GM12878 (cell line): ENCODE data around the gene CDH4. TPM values are rescaled to one million over a fixed set of nuclear protein-coding genes. Genes with fewer than 3 reads are reported as not detected.

Source experiments
- EP300 ChIP-seq, 2 experiments: fragments of 150-350 bp in 1 of 2; IDR thresholded peaks; 2 replicates each; pipeline ENCODE4 v1.6.1; 2011 to 2012; ENCODE audit warnings: low read depth in 2 of 2, low read length in 2 of 2, borderline replicate concordance in 1 of 2, improper control_type of control experiment in 1 of 2, inconsistent platforms in 1 of 2; ENCODE audit not compliant: control insufficient read depth in 1 of 2
- HSF1 ChIP-seq: fragments of 150-350 bp; IDR thresholded peaks from 2 replicates; pipeline ENCODE4 v1.6.1; 2014; ENCODE audit warnings: mild to moderate bottlenecking, low read depth, low read length
- IKZF2 ChIP-seq, 2 experiments: fragments of 450-650 bp; IDR thresholded peaks; 2 replicates each; pipeline ENCODE4 v1.6.1; 2017; ENCODE audit warnings: mild to moderate bottlenecking in 2 of 2, moderate library complexity in 2 of 2
- NBN ChIP-seq: fragments of 450-650 bp; IDR thresholded peaks from 2 replicates; pipeline ENCODE4 v1.6.1; 2016
- PML ChIP-seq: IDR thresholded peaks from 2 replicates; pipeline ENCODE4 v1.6.1; 2012; ENCODE audit warnings: low read length, inconsistent platforms
- SMARCA5 ChIP-seq: fragments of 450-650 bp; IDR thresholded peaks from 2 replicates; pipeline ENCODE4 v1.6.1; 2017; ENCODE audit warnings: mild to moderate bottlenecking
- SUZ12 ChIP-seq: fragments of 200-600 bp; sonication (generic); IDR thresholded peaks from one replicate; pipeline ENCODE4 v1.6.1; 2018; ENCODE audit warnings: antibody characterized with exemption, mild to moderate bottlenecking; ENCODE audit not compliant: unreplicated experiment
- ZBTB40 ChIP-seq: fragments of 450-650 bp; IDR thresholded peaks from 2 replicates; pipeline ENCODE4 v1.6.1; 2016; ENCODE audit warnings: mild to moderate bottlenecking, moderate library complexity, borderline replicate concordance
- ZNF384 ChIP-seq: IDR thresholded peaks from 2 replicates; pipeline ENCODE4 v1.6.1; 2012; ENCODE audit warnings: low read depth, mild to moderate bottlenecking, low read length, improper control_type of control experiment, borderline replicate concordance
- polyA plus RNA-seq, 11 experiments: library from polyadenylated mRNA; depleted of rRNA in 4 of 11; unstranded in 6 of 11; stranded (reverse) in 5 of 11; fragments of >200 nt; fragmentation: Nextera tagmentation in 4 of 11; fragmentation: Illumina TruSeq in 1 of 11; extraction: Ambion mirVana in 4 of 11; extraction: Trizol in 1 of 11; gene quantifications; 1 replicate in 1 of 11; 2 replicates in 10 of 11; pipeline versions ENCODE4 v1.2.1 to v1.2.3, GENCODE V29; 2011 to 2016; ENCODE audit warnings: inconsistent platforms in 2 of 11, missing spikeins in 2 of 11, low read depth in 1 of 11
- total RNA-seq, 4 experiments: library from RNA; depleted of rRNA in 3 of 4; stranded (reverse); fragments of >200 nt in 3 of 4; fragmentation: Illumina TruSeq in 1 of 4; extraction: Trizol in 1 of 4; gene quantifications; 2 replicates each; pipeline versions ENCODE4 v1.2.1 to v1.2.3, GENCODE V29; 2013 to 2021
- TF ChIP-seq, protein P1 (sequence below): fragments of 450-650 bp; IDR thresholded peaks from 2 replicates; pipeline ENCODE4 v1.6.1; 2017; ENCODE audit warnings: mild to moderate bottlenecking, low read depth, inconsistent platforms; ENCODE audit not compliant: poor library complexity, severe bottlenecking
- TF ChIP-seq, protein P2 (sequence below): fragments of 450-650 bp; IDR thresholded peaks from 2 replicates; pipeline ENCODE4 v1.6.1; 2017; ENCODE audit warnings: antibody characterized with exemption, mild to moderate bottlenecking, moderate library complexity

CDH4 gene
- total and polyA plus RNA-seq, 10 of the 15 experiments (the other 5 are each of a cell fraction or from before 2014, with no cell fraction given), result not detected

GRCh38 chr20:61274326-61274725 is 22.3 kb downstream of the CDH4 start (continued):
- TF ChIP-seq ZNF384 (no peak), NBN (no peak), ZBTB40 (no peak), EP300 (IDR thresholded peaks at IDR 0.05; ENCODE audit: borderline replicate concordance in 1 of 2, control insufficient read depth in 1 of 2, low read depth in 2 of 2, low read length in 2 of 2) (no peak), IKZF2 (IDR thresholded peaks at IDR 0.05) (no peak), SUZ12 (no peak), HSF1 (no peak), SMARCA5 (no peak), PML (no peak)
- TF ChIP-seq, protein P1, sequence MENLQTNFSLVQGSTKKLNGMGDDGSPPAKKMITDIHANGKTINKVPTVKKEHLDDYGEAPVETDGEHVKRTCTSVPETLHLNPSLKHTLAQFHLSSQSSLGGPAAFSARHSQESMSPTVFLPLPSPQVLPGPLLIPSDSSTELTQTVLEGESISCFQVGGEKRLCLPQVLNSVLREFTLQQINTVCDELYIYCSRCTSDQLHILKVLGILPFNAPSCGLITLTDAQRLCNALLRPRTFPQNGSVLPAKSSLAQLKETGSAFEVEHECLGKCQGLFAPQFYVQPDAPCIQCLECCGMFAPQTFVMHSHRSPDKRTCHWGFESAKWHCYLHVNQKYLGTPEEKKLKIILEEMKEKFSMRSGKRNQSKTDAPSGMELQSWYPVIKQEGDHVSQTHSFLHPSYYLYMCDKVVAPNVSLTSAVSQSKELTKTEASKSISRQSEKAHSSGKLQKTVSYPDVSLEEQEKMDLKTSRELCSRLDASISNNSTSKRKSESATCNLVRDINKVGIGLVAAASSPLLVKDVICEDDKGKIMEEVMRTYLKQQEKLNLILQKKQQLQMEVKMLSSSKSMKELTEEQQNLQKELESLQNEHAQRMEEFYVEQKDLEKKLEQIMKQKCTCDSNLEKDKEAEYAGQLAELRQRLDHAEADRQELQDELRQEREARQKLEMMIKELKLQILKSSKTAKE, result no peak
- TF ChIP-seq, protein P2, sequence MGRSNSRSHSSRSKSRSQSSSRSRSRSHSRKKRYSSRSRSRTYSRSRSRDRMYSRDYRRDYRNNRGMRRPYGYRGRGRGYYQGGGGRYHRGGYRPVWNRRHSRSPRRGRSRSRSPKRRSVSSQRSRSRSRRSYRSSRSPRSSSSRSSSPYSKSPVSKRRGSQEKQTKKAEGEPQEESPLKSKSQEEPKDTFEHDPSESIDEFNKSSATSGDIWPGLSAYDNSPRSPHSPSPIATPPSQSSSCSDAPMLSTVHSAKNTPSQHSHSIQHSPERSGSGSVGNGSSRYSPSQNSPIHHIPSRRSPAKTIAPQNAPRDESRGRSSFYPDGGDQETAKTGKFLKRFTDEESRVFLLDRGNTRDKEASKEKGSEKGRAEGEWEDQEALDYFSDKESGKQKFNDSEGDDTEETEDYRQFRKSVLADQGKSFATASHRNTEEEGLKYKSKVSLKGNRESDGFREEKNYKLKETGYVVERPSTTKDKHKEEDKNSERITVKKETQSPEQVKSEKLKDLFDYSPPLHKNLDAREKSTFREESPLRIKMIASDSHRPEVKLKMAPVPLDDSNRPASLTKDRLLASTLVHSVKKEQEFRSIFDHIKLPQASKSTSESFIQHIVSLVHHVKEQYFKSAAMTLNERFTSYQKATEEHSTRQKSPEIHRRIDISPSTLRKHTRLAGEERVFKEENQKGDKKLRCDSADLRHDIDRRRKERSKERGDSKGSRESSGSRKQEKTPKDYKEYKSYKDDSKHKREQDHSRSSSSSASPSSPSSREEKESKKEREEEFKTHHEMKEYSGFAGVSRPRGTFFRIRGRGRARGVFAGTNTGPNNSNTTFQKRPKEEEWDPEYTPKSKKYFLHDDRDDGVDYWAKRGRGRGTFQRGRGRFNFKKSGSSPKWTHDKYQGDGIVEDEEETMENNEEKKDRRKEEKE, result no peak
